Thyroid gland (tissue), 4 donors: ENCODE data around the gene PDPK1.
"Not testable (repeated sequence)": the region's sequence is repeated elsewhere in the genome, so short reads cannot be mapped to it uniquely, and the experiment has no call there.

Source experiments
- POLR2A ChIP-seq, 2 donors: fragments of 450-650 bp; IDR thresholded peaks; one replicate each; pipeline ENCODE4 v1.6.1; 2017; ENCODE audit warnings: antibody characterized with exemption in 2 of 2, mild to moderate bottlenecking in 2 of 2, moderate library complexity in 1 of 2
- TF ChIP-seq, protein P1 (sequence below), 6 experiments: fragments of 200-600 bp in 3 of 6; fragments of 450-650 bp in 3 of 6; sonication (generic) in 3 of 6; IDR thresholded peaks; one replicate each; pipeline ENCODE4 v1.5.1; 2016 to 2019; ENCODE audit warnings: antibody characterized with exemption in 6 of 6, mild to moderate bottlenecking in 2 of 6, inconsistent platforms in 1 of 6, moderate library complexity in 1 of 6

DNA sequence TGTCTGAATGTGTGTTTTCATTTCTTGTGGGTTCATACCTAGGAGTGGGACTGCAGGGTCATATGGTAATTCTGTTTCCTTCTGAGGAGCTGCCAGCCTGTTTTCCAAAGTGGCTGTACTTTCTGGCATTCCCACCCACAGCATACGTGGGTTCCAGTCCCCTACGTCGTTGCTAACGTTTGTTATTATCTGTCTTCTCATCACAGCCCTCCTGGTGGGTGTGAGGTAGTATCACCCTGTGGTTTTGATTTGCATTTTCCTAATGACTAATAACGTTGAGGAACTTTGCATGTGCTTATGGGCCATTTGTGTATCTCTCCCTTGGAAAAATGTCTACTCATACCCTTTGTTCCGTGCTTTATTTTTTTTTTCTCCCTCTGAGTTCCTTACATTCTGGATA, 89.3 kb downstream of the PDPK1 start:
- TF ChIP-seq, protein P1, sequence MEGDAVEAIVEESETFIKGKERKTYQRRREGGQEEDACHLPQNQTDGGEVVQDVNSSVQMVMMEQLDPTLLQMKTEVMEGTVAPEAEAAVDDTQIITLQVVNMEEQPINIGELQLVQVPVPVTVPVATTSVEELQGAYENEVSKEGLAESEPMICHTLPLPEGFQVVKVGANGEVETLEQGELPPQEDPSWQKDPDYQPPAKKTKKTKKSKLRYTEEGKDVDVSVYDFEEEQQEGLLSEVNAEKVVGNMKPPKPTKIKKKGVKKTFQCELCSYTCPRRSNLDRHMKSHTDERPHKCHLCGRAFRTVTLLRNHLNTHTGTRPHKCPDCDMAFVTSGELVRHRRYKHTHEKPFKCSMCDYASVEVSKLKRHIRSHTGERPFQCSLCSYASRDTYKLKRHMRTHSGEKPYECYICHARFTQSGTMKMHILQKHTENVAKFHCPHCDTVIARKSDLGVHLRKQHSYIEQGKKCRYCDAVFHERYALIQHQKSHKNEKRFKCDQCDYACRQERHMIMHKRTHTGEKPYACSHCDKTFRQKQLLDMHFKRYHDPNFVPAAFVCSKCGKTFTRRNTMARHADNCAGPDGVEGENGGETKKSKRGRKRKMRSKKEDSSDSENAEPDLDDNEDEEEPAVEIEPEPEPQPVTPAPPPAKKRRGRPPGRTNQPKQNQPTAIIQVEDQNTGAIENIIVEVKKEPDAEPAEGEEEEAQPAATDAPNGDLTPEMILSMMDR (IDR thresholded peaks at IDR 0.05) = not testable (repeated sequence)
- TF ChIP-seq POLR2A (IDR thresholded peaks at IDR 0.05) = not testable (repeated sequence)
